PC-3 (cell line): Measurements from ENCODE around the gene MACROD2. TPM values are rescaled to one million over a fixed set of nuclear protein-coding genes. Genes with fewer than 3 reads are reported as not detected.

Source experiments
- ATAC-seq: fragments of 200-7000 bp; cut with Tn5 transposase; 2 replicates; pipeline ENCODE4 v1.9.1; 2020; ENCODE audit warnings: mild to moderate bottlenecking, moderate library complexity
- BruUV-seq: library from RNA; stranded (reverse); fragments of 400-500 nt; replicated peaks from 2 replicates; lab custom pipeline; 2021; lab: Mats Ljungman, UMichigan
- CTCF ChIA-PET: fragments of 300-600 bp; sonication (Branson Sonifier 250); formaldehyde crosslinking; loops from one replicate; lab custom pipeline; 2022; ENCODE audit warnings: antibody characterized with exemption; lab: Charles Lee
- POLR2A ChIA-PET: fragments of 300-600 bp; sonication (Branson Sonifier 250); formaldehyde crosslinking; loops from one replicate; lab custom pipeline; 2022; ENCODE audit warnings: antibody characterized with exemption; ENCODE audit not compliant: unreplicated experiment; lab: Charles Lee
- DNase-seq: peaks from one replicate; pipeline ENCODE4 v3.0.0-alpha.2; 2015
- H2AFZ ChIP-seq: fragments of 300-600 bp; sonication (generic); 2 replicates; pipeline ENCODE4 v1.6.0; 2016; ENCODE audit warnings: antibody characterized with exemption, low read length
- H3F3A ChIP-seq: fragments of 300-600 bp; sonication (generic); one replicate; pipeline ENCODE4 v1.6.0; 2017; ENCODE audit warnings: antibody characterized with exemption, low read length, control low read depth, mild to moderate bottlenecking; ENCODE audit not compliant: unreplicated experiment
- H3K27ac ChIP-seq: fragments of 300-600 bp; sonication (generic); 2 replicates; pipeline ENCODE4 v1.5.1; 2016; ENCODE audit warnings: mild to moderate bottlenecking, low read length
- H3K27me3 ChIP-seq: fragments of 300-600 bp; sonication (generic); 2 replicates; pipeline ENCODE4 v1.6.1; 2016; ENCODE audit warnings: low read length, mixed read lengths
- H3K36me3 ChIP-seq: fragments of 300-600 bp; sonication (generic); 2 replicates; pipeline ENCODE4 v1.6.1; 2016; ENCODE audit warnings: low read depth, mixed run types, low read length, mixed read lengths
- H3K4me1 ChIP-seq: fragments of 300-600 bp; sonication (generic); 2 replicates; pipeline ENCODE4 v1.5.1; 2016; ENCODE audit warnings: low read length; ENCODE audit not compliant: insufficient read depth
- H3K4me2 ChIP-seq: fragments of 300-600 bp; sonication (generic); 2 replicates; pipeline ENCODE4 v1.6.0; 2016; ENCODE audit warnings: low read length
- H3K4me3 ChIP-seq: fragments of 300-600 bp; sonication (generic); 2 replicates; pipeline ENCODE4 v1.5.1; 2016; ENCODE audit warnings: mild to moderate bottlenecking, low read length, mixed read lengths
- H3K79me2 ChIP-seq: fragments of 300-600 bp; sonication (generic); 2 replicates; pipeline ENCODE4 v1.6.1; 2017; ENCODE audit warnings: low read length, mixed read lengths
- H3K9ac ChIP-seq: fragments of 300-600 bp; sonication (generic); 2 replicates; pipeline ENCODE4 v1.6.0; 2016; ENCODE audit warnings: mild to moderate bottlenecking, low read length
- H3K9me2 ChIP-seq: fragments of 300-600 bp; sonication (generic); replicated peaks from 2 replicates; pipeline ENCODE4 v1.6.1; 2016; ENCODE audit warnings: mixed run types, low read length, mixed read lengths
- H3K9me3 ChIP-seq: fragments of 300-600 bp; sonication (generic); 2 replicates; pipeline ENCODE4 v1.6.1; 2016; ENCODE audit warnings: low read length, mixed read lengths
- H4K20me1 ChIP-seq: fragments of 300-600 bp; sonication (generic); 2 replicates; pipeline ENCODE4 v1.6.1; 2016; ENCODE audit warnings: low read length, mixed read lengths
- EZH2 ChIP-seq: fragments of 300-600 bp; sonication (generic); IDR thresholded peaks from one replicate; pipeline ENCODE4 v1.6.1; 2017; ENCODE audit warnings: antibody characterized with exemption, mild to moderate bottlenecking, low read length; ENCODE audit not compliant: unreplicated experiment
- EZH2phosphoT487 ChIP-seq: fragments of 300-600 bp; sonication (generic); IDR thresholded peaks from 2 replicates; pipeline ENCODE4 v1.6.1; 2018; ENCODE audit warnings: mild to moderate bottlenecking, antibody characterized with exemption, low read length, borderline replicate concordance
- intact Hi-C: fragments of 100-400 bp; cut with micrococcal nuclease; formaldehyde crosslinking; loops from 2 replicates; pipeline ENCODE4 v1.9.0; 2023
- total RNA-seq: library from RNA; depleted of rRNA; stranded (reverse); fragments of >200 nt; gene quantifications from 2 replicates; pipeline ENCODE4 v1.2.3, GENCODE V29; 2014
- TF ChIP-seq, protein P1 (sequence below): fragments of 300-600 bp; sonication (generic); conservative IDR thresholded peaks from 2 replicates; pipeline ENCODE4 v1.5.1; 2017; ENCODE audit warnings: antibody characterized with exemption, low read depth, mild to moderate bottlenecking, low read length

MACROD2 gene
- total RNA-seq, 1 experiment from 2014 or later, result 3.1 TPM

DNA sequence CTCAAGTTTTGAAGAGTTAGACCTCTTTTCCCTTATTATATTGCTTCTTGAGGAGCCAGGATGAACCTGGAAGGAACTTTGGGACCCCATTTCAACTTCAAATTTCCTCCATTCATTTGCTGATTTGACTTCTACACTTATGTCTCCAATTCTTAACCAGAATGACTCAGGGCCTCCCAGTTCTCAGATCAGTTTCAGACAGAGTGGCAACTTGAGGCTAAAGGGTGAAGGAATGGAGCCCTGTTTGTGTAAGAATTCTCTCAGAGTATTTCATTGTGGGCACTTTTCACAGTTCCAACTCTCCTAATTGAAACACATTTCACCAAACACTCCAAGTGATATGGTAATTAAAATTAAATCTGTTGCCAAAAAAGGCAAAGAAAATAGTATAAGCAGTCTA is 451.1 kb downstream of the MACROD2 start:
- Histone ChIP-seq H3K36me3 (no peaks in the 10 kb centered on the region), H3K4me3 (no peak overlapping the region), H3K4me2 (no peak overlapping the region), H3K79me2 (no peaks in the 10 kb centered on the region), H3K27me3 (no peaks in the 10 kb centered on the region), H4K20me1 (no peaks in the 10 kb centered on the region), H3K4me1 (peaks cover 43% of the 10 kb centered on the region), H3F3A (peaks cover 2% of the 10 kb centered on the region), H3K9me3 (no peaks in the 10 kb centered on the region), H3K27ac (no peak overlapping the region), H3K9me2 (no peaks in the 10 kb centered on the region), H2AFZ (no peak overlapping the region), H3K9ac (no peak overlapping the region)
- ATAC-seq (no peak), DNase-seq (no peak)
- TF ChIP-seq, protein P1, sequence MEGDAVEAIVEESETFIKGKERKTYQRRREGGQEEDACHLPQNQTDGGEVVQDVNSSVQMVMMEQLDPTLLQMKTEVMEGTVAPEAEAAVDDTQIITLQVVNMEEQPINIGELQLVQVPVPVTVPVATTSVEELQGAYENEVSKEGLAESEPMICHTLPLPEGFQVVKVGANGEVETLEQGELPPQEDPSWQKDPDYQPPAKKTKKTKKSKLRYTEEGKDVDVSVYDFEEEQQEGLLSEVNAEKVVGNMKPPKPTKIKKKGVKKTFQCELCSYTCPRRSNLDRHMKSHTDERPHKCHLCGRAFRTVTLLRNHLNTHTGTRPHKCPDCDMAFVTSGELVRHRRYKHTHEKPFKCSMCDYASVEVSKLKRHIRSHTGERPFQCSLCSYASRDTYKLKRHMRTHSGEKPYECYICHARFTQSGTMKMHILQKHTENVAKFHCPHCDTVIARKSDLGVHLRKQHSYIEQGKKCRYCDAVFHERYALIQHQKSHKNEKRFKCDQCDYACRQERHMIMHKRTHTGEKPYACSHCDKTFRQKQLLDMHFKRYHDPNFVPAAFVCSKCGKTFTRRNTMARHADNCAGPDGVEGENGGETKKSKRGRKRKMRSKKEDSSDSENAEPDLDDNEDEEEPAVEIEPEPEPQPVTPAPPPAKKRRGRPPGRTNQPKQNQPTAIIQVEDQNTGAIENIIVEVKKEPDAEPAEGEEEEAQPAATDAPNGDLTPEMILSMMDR, result no peak
- TF ChIP-seq EZH2 (no peak), EZH2phosphoT487 (no peak)
- intact Hi-C loops, result no loop called here
- ChIA-PET CTCF (no interaction called here), POLR2A (no interaction called here)
- no TSS peak for BruUV-seq

DNA sequence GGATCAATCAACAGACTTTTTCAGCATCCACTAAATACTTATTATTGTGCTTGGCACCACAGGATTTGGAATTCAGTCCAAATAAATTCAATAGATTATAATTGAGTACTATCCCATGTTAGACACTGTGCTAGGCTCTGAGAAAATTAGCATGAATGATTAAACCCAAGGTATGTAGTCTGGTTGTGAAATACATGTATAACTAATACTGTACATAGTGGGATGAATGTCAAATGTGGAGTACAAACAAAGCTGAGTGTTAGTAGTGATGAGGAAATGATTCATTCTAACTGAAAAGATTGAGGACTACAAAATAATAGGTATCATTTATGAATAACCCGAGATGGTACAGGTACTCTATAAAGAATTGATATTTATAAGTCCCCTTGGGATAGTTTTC is 454.0 kb downstream of the MACROD2 start:
- H3K79me2 ChIP-seq, result no peaks in the 10 kb centered on the region
- H2AFZ ChIP-seq, result no peak overlapping the region
- CTCF ChIA-PET, result interaction anchor here (0.5 to 0.6 kb wide), 2 partner anchors 112 to 549 kb away, joined by 3 to 5 read pairs; partner anchors contain the start of gene FLRT3
- peak overlapping the region; percentile 55 for H3K4me2 ChIP-seq
- ATAC-seq (peak; percentile 92), DNase-seq (peak; percentile 91)
- H3K27me3 ChIP-seq, result no peaks in the 10 kb centered on the region
- intact Hi-C loops, result no loop called here
- H3K9ac ChIP-seq, result peak overlapping the region; percentile 24; the same call in 1 of the 2 replicates
- TF ChIP-seq EZH2 (no peak), EZH2phosphoT487 (no peak)
- TF ChIP-seq, protein P1, result no peak
- H3K4me3 ChIP-seq, result no peak overlapping the region
- H3K27ac ChIP-seq, result peak overlapping the region; percentile 78
- H3K4me1 ChIP-seq, result peaks cover 40% of the 10 kb centered on the region
- H3F3A ChIP-seq, result no peaks in the 10 kb centered on the region
- H3K9me3 ChIP-seq, result no peaks in the 10 kb centered on the region
- POLR2A ChIA-PET, result no interaction called here
- H3K9me2 ChIP-seq, result no peaks in the 10 kb centered on the region
- H3K36me3 ChIP-seq, result no peaks in the 10 kb centered on the region
- BruUV-seq, result no TSS peak
- no peaks in the 10 kb centered on the region for H4K20me1 ChIP-seq

DNA sequence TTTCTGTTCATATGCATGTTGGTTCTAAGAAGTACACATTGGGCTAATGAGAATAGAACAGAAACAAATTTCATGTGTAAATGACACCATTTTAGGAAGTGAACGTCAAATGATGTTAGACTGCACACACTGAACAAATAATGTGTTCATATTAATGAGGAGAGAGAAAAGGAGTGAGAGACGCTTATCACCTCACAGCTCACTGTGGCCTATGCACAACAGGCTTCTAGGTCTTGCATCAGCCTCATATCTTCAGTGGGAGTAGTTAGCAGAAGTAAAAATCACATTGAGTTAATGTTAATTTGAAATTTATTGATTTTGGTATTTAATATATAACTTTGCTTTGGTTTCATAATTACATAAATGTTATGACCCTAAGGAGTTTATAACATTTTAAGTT is 454.9 kb downstream of the MACROD2 start:
- intact Hi-C loops, result no loop called here
- H3K79me2 ChIP-seq, result no peaks in the 10 kb centered on the region

More for the DNA sequence above, 454.9 kb downstream of the MACROD2 start:
- ATAC-seq (no peak), DNase-seq (no peak)
- no peaks in the 10 kb centered on the region for H3K27me3 ChIP-seq
- no TSS peak for BruUV-seq
- no peaks in the 10 kb centered on the region for H3K36me3 ChIP-seq
- no peaks in the 10 kb centered on the region for H3F3A ChIP-seq
- H3K9me3 ChIP-seq, result no peaks in the 10 kb centered on the region
- H3K4me2 ChIP-seq, result peak overlapping the region; percentile 55; the same call in 1 of the 2 replicates
- POLR2A ChIA-PET, result no interaction called here
- CTCF ChIA-PET, result no interaction called here
- no peaks in the 10 kb centered on the region for H3K9me2 ChIP-seq
- H3K4me1 ChIP-seq, result peaks cover 32% of the 10 kb centered on the region
- H3K4me3 ChIP-seq, result no peak overlapping the region
- no peak overlapping the region for H2AFZ ChIP-seq
- H3K27ac ChIP-seq, result peak overlapping the region; percentile 78
- H4K20me1 ChIP-seq, result no peaks in the 10 kb centered on the region
- TF ChIP-seq, protein P1, result no peak
- TF ChIP-seq EZH2, result no peak
- H3K9ac ChIP-seq, result no peak overlapping the region
